Liver (tissue), 9 donors: Measurements from ENCODE around the gene SLC15A5. TPM values are rescaled to one million over a fixed set of nuclear protein-coding genes. Genes with fewer than 3 reads are reported as not detected.

ENCODE experiments used
- DNase-seq: peaks from one replicate; pipeline ENCODE4 v3.0.0-alpha.2; 2017; ENCODE audit warnings: low spot score
- H3K27ac ChIP-seq, 2 donors: one replicate each; pipeline ENCODE4 v1.7.0; 2013; ENCODE audit warnings: inconsistent platforms in 2 of 2, low read length in 2 of 2, control low read depth in 1 of 2, low read depth in 1 of 2, mild to moderate bottlenecking in 1 of 2
- H3K27me3 ChIP-seq, 4 donors: one replicate each; pipeline versions ENCODE4 v1.6.1 to v1.7.0; 2013; ENCODE audit warnings: low read length in 3 of 4, inconsistent platforms in 1 of 4, mild to moderate bottlenecking in 1 of 4, moderate library complexity in 1 of 4; ENCODE audit not compliant: control insufficient read depth in 4 of 4, insufficient read depth in 4 of 4
- H3K36me3 ChIP-seq, 4 donors: one replicate each; pipeline versions ENCODE4 v1.6.1 to v1.7.0; 2013; ENCODE audit warnings: low read length in 3 of 4, mild to moderate bottlenecking in 3 of 4, low read depth in 1 of 4, moderate library complexity in 1 of 4; ENCODE audit not compliant: control insufficient read depth in 4 of 4, insufficient read depth in 3 of 4
- H3K4me1 ChIP-seq, 4 donors: one replicate each; pipeline versions ENCODE4 v1.6.1 to v1.7.0; 2013; ENCODE audit warnings: low read length in 3 of 4, mild to moderate bottlenecking in 3 of 4, moderate library complexity in 1 of 4; ENCODE audit not compliant: control insufficient read depth in 4 of 4, insufficient read depth in 4 of 4
- H3K4me3 ChIP-seq, 3 donors: one replicate each; pipeline versions ENCODE4 v1.6.1 to v1.7.0; 2013; ENCODE audit warnings: low read length in 3 of 3, control low read depth in 1 of 3, low read depth in 1 of 3, mild to moderate bottlenecking in 1 of 3
- H3K9ac ChIP-seq, 2 donors: one replicate each; pipeline ENCODE4 v1.7.0; 2013; ENCODE audit warnings: low read length in 2 of 2, mild to moderate bottlenecking in 2 of 2, moderate library complexity in 2 of 2, control low read depth in 1 of 2, low read depth in 1 of 2
- H3K9me3 ChIP-seq, 4 donors: one replicate each; pipeline versions ENCODE4 v1.6.1 to v1.7.0; 2013; ENCODE audit warnings: low read length in 3 of 4; ENCODE audit not compliant: control insufficient read depth in 4 of 4
- ATF3 ChIP-seq: IDR thresholded peaks from 2 replicates; pipeline ENCODE4 v1.6.1; 2016; ENCODE audit warnings: antibody characterized with exemption
- EGR1 ChIP-seq, 2 donors: IDR thresholded peaks; 2 replicates each; pipeline ENCODE4 v1.6.1; 2016 to 2018; ENCODE audit warnings: antibody characterized with exemption in 2 of 2, low read depth in 2 of 2
- FOXA1 ChIP-seq: IDR thresholded peaks from 2 replicates; pipeline ENCODE4 v1.6.1; 2016; ENCODE audit warnings: antibody characterized with exemption
- GABPA ChIP-seq, 2 donors: IDR thresholded peaks in 1 of 2; conservative IDR thresholded peaks in 1 of 2; 2 replicates each; pipeline ENCODE4 v1.6.1; 2016; ENCODE audit warnings: antibody characterized with exemption in 2 of 2, mild to moderate bottlenecking in 1 of 2, moderate library complexity in 1 of 2
- HNF4A ChIP-seq, 2 donors: conservative IDR thresholded peaks; 2 replicates each; pipeline ENCODE4 v1.6.1; 2016; ENCODE audit warnings: antibody characterized with exemption in 2 of 2, mild to moderate bottlenecking in 2 of 2
- HNF4G ChIP-seq: IDR thresholded peaks from 2 replicates; pipeline ENCODE4 v1.6.1; 2016; ENCODE audit warnings: antibody characterized with exemption
- JUND ChIP-seq, 2 donors: IDR thresholded peaks; 2 replicates each; pipeline ENCODE4 v1.6.1; 2016; ENCODE audit warnings: antibody characterized with exemption in 2 of 2
- NR2F2 ChIP-seq: IDR thresholded peaks from 2 replicates; pipeline ENCODE4 v1.6.1; 2016; ENCODE audit warnings: antibody characterized with exemption
- RAD21 ChIP-seq, 2 donors: IDR thresholded peaks; 2 replicates each; pipeline ENCODE4 v1.6.1; 2016; ENCODE audit warnings: antibody characterized with exemption in 2 of 2, mild to moderate bottlenecking in 2 of 2
- RXRA ChIP-seq, 2 donors: IDR thresholded peaks; 2 replicates each; pipeline ENCODE4 v1.6.1; 2017 to 2018; ENCODE audit warnings: antibody characterized with exemption in 2 of 2, mild to moderate bottlenecking in 1 of 2
- SP1 ChIP-seq: IDR thresholded peaks from 2 replicates; pipeline ENCODE4 v1.6.1; 2018; ENCODE audit warnings: antibody characterized with exemption, mild to moderate bottlenecking
- ZBTB33 ChIP-seq: IDR thresholded peaks from 2 replicates; pipeline ENCODE4 v1.6.1; 2016; ENCODE audit warnings: antibody characterized with exemption
- WGBS: extraction: QIAGEN DNeasy Blood & Tissue Kit; methylation state at CpG from one replicate; pipeline ENCODE4 v1.1.7; 2013; 5-methylcytosine and 5-hydroxymethylcytosine counted together
- polyA plus RNA-seq, 2 donors: library from polyadenylated mRNA; stranded (reverse) in 1 of 2; unstranded in 1 of 2; fragments of 200-250 nt in 1 of 2; fragments of >200 nt in 1 of 2; fragmentation: Nextera tagmentation in 1 of 2; extraction: Ambion mirVana in 1 of 2; gene quantifications; one replicate each; pipeline versions ENCODE4 v1.2.1 to v1.2.3, GENCODE V29; 2013 to 2015
- total RNA-seq, 2 donors: library from RNA; depleted of rRNA; stranded (reverse); fragments of >200 nt; gene quantifications; one replicate each; pipeline ENCODE4 v1.2.3, GENCODE V29; 2014
- donor health status: healthy.
- donor health status: healthy.
- donor health status: healthy.
- donor health status: healthy.
- donor health status: healthy.

Gene SLC15A5
- total and polyA plus RNA-seq, 4 donors, result not detected

GRCh38 chr12:16300122-16300521 is 22.6 kb upstream of the SLC15A5 start:
- TF ChIP-seq GABPA (IDR thresholded peaks at IDR 0.05 in 1 of 2, conservative IDR thresholded peaks at IDR 0.05 in 1 of 2) (no peak), ZBTB33 (no peak), SP1 (no peak), HNF4A (conservative IDR thresholded peaks at IDR 0.05) (no peak), NR2F2 (no peak), ATF3 (no peak), RAD21 (IDR thresholded peaks at IDR 0.05) (no peak), RXRA (IDR thresholded peaks at IDR 0.05) (no peak), FOXA1 (no peak), JUND (IDR thresholded peaks at IDR 0.05) (no peak)
- 49% methylated on average over 1 of the region's 1 CpG for WGBS
- no peak overlapping the region for H3K27ac ChIP-seq

GRCh38 chr12:16299403-16299802 is 21.9 kb upstream of the SLC15A5 start:
- no peaks in the 10 kb centered on the region for H3K36me3 ChIP-seq
- no peak overlapping the region for H3K4me3 ChIP-seq
- H3K9ac ChIP-seq, result no peak overlapping the region
- no peak overlapping the region for H3K27ac ChIP-seq
- 72% methylated on average over 2 of the region's 2 CpGs for WGBS
- no peaks in the 10 kb centered on the region for H3K9me3 ChIP-seq
- no peaks in the 10 kb centered on the region for H3K27me3 ChIP-seq
- no peak for DNase-seq
- no peak for TF ChIP-seq NR2F2
- TF ChIP-seq RXRA (IDR thresholded peaks at IDR 0.05), result no peak
- no peak for TF ChIP-seq JUND (IDR thresholded peaks at IDR 0.05)
- H3K4me1 ChIP-seq, result no peaks in the 10 kb centered on the region

More at GRCh38 chr12:16300122-16300521, 22.6 kb upstream of the SLC15A5 start:
- no peak overlapping the region for H3K9ac ChIP-seq
- DNase-seq, result no peak
- no peaks in the 10 kb centered on the region for H3K9me3 ChIP-seq
- H3K4me3 ChIP-seq, result no peak overlapping the region
- no peaks in the 10 kb centered on the region for H3K36me3 ChIP-seq
- no peaks in the 10 kb centered on the region for H3K4me1 ChIP-seq
- no peaks in the 10 kb centered on the region for H3K27me3 ChIP-seq

GRCh38 chr12:16297521-16297920 is 20.0 kb upstream of the SLC15A5 start:
- TF ChIP-seq HNF4G (no peak), SP1 (no peak), RAD21 (IDR thresholded peaks at IDR 0.05) (no peak), EGR1 (IDR thresholded peaks at IDR 0.05; ENCODE audit: low read depth in 2 of 2) (no peak), GABPA (IDR thresholded peaks at IDR 0.05 in 1 of 2, conservative IDR thresholded peaks at IDR 0.05 in 1 of 2) (no peak)
- H3K27me3 ChIP-seq, result no peaks in the 10 kb centered on the region
- no peak overlapping the region for H3K27ac ChIP-seq
- H3K4me1 ChIP-seq, result no peaks in the 10 kb centered on the region
- no peak overlapping the region for H3K9ac ChIP-seq
- H3K4me3 ChIP-seq, result no peak overlapping the region
- no peaks in the 10 kb centered on the region for H3K9me3 ChIP-seq
- 74% methylated on average over 1 of the region's 1 CpG for whole genome bisulfite sequencing
- no peak for DNase-seq
- no peaks in the 10 kb centered on the region for H3K36me3 ChIP-seq
